Measurements from ENCODE around the gene CCSER1.
A peak's percentile ranks its signal among the peaks of the same experiment; 100 is the strongest.
"Not testable (repeated sequence)": the region's sequence is repeated elsewhere in the genome, so short reads cannot be mapped to it uniquely, and the experiment has no call there.

The CCSER1 gene

DNA sequence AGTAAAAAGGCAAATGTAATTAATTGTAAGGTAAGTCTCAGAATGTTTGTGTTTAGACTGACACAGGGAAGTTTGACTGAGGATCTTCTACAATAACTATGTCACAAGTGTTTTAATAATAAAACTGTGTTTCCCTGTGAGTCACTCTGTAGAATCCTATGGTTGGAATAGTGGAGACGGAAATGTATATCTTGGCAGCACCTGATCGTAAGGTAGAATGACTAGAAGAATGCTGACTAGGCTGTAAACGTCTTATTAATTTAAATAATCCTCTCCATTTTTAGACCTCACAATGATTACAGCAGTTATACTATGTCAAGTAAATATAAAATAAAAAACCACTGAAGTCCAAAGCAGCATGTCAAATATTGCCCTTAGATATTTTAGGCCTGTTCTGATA lies 266.0 kb downstream of the CCSER1 start:
- Histone ChIP-seq H3K27ac (no peak overlapping the region), H3K36me3 (replicated peaks) (no peaks in the 10 kb centered on the region), H3K27me3 (replicated peaks) (no peaks in the 10 kb centered on the region), H3K4me3 (ENCODE audit: low read depth, low read length) (no peak overlapping the region)
- TF ChIP-seq CTCF (IDR thresholded peaks at IDR 0.05; ENCODE audit: low read depth, low read length, missing control alignments): no peak
- in situ Hi-C loops (cut with HindIII; ENCODE audit: low pct_ligation_motif_present, low sequenced_read_pairs): no loop called here
- no peak for DNase-seq

DNA sequence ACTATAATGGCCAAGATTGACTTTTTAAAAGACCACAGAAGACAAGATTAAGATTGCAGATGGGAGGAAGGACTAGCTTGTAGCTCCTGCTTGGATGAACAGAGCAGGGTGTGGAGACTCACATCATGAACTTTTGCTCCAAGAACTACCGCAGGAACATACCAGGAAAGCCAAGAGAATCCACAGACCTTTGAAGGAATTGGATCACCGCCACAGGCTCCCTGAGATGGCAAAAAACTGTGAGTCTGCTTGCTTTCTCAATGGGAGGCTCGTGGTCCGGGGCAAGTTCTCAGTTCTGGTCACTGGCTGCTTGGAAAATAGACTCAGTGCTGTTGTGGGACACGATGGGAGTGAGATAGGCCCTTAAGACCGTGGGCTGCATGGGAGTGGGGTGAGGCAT lies 276.6 kb downstream of the CCSER1 start:
- TF ChIP-seq CTCF (IDR thresholded peaks at IDR 0.05; ENCODE audit: low read depth, low read length, missing control alignments): no peak
- DNase-seq: no peak
- Histone ChIP-seq H3K36me3 (replicated peaks) (no peaks in the 10 kb centered on the region), H3K27me3 (replicated peaks) (no peaks in the 10 kb centered on the region), H3K4me3 (ENCODE audit: low read depth, low read length) (no peak overlapping the region), H3K27ac (no peak overlapping the region)
- in situ Hi-C loops (cut with HindIII; ENCODE audit: low pct_ligation_motif_present, low sequenced_read_pairs): no loop called here

DNA sequence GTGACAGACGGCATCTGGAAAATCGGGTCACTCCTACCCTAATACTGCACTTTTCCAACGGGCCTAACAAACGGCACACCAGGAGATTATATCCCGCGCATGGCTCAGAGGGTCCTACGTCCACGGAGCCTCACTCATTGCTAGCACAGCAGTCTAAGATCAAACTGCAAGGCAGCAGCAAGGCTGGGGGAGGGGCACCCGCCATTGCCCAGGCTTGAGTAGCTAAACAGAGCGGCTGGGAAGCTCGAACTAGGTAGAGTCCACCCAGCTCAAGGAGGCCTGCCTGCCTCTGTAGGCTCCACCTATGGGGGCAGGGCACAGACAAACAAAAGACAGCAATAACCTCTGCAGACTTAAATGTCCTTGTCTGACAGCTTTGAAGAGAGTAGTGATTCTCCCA lies 280.7 kb downstream of the CCSER1 start:
- H3K27ac ChIP-seq; H3K4me3 ChIP-seq (ENCODE audit: low read depth, low read length); DNase-seq; H3K36me3 ChIP-seq (replicated peaks); in situ Hi-C loops (cut with HindIII; ENCODE audit: low pct_ligation_motif_present, low sequenced_read_pairs); H3K27me3 ChIP-seq (replicated peaks): not testable (repeated sequence)

DNA sequence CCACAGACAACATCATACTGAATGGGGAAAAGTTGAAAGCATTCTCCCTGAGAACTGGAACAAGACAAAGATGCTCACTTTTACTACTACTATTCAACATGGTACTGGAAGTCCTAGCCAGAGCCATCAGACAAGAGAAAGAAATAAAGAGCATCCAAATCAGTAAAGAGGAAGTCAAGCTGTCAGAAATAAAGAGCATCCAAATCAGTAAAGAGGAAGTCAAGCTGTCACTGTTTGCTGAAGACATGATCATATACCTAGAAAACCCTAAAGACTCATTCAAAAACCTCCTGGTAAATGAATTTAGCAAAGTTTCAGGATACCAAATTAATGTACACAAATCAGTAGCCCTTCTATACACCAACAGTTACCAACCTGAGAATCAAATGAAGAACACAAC lies 285.6 kb downstream of the CCSER1 start:
- DNase-seq; H3K27me3 ChIP-seq (replicated peaks); in situ Hi-C loops (cut with HindIII; ENCODE audit: low pct_ligation_motif_present, low sequenced_read_pairs); H3K36me3 ChIP-seq (replicated peaks); H3K27ac ChIP-seq; H3K4me3 ChIP-seq (ENCODE audit: low read depth, low read length): not testable (repeated sequence)

DNA sequence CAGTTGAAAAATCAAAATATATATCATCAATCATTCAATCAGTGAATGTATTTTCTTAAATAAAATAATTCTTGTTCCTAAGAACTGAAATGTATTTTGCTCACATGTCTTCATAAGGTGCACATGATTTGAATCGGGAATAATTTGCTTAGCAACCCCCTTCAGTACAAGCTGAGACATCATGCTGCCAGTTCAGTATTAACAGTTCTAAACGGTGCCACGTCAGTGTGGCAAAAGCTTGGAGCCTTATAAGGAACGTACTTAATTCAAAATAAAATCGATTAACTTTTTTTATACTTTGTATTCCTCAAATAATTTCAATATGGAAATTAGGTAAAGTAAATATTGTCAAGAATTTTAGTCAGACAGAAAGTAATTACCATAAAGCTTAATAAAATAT lies 287.9 kb downstream of the CCSER1 start:
- Histone ChIP-seq H3K4me3 (ENCODE audit: low read depth, low read length) (no peak overlapping the region), H3K36me3 (replicated peaks) (no peaks in the 10 kb centered on the region), H3K27ac (no peak overlapping the region), H3K27me3 (replicated peaks) (no peaks in the 10 kb centered on the region)
- in situ Hi-C loops (cut with HindIII; ENCODE audit: low pct_ligation_motif_present, low sequenced_read_pairs): no loop called here
- no peak for TF ChIP-seq CTCF (IDR thresholded peaks at IDR 0.05; ENCODE audit: low read depth, low read length, missing control alignments)
- no peak for DNase-seq

GRCh38 chr4:90419124-90419711 lies 292.0 kb downstream of the CCSER1 start:
- no peak for DNase-seq
- H3K36me3 ChIP-seq (replicated peaks): no peaks in the 10 kb centered on the region

More at GRCh38 chr4:90419124-90419711, 292.0 kb downstream of the CCSER1 start:
- no peaks in the 10 kb centered on the region for H3K27me3 ChIP-seq (replicated peaks)
- H3K4me3 ChIP-seq (ENCODE audit: low read depth, low read length): no peak overlapping the region
- TF ChIP-seq CTCF (IDR thresholded peaks at IDR 0.05; ENCODE audit: low read depth, low read length, missing control alignments): peak; percentile 23
- H3K27ac ChIP-seq: no peak overlapping the region
- in situ Hi-C loops (cut with HindIII; ENCODE audit: low pct_ligation_motif_present, low sequenced_read_pairs): no loop called here

All from brain microvascular endothelial cell (primary cell).